ENCODE measurements around the gene LENEP.

LENEP gene

GRCh38 chr1:155006601-155007101 lies 13.3 kb downstream of the LENEP start:
- H3K27ac ChIP-seq: no peak overlapping the region
- no peak overlapping the region for H3K4me3 ChIP-seq (ENCODE audit: low read depth, low read length)
- H3K27me3 ChIP-seq (ENCODE audit: control insufficient read depth, insufficient read depth, low read length): no peaks in the 10 kb centered on the region
- no peak for TF ChIP-seq CTCF (IDR thresholded peaks at IDR 0.05)
- H3K36me3 ChIP-seq (ENCODE audit: control insufficient read depth, insufficient read depth, low read length): no peaks in the 10 kb centered on the region
- H2AFZ ChIP-seq: no peak overlapping the region
- no peaks in the 10 kb centered on the region for H3K9me3 ChIP-seq (ENCODE audit: control insufficient read depth, low read length)
- H3K4me1 ChIP-seq: peaks cover 10% of the 10 kb centered on the region
- H3K9ac ChIP-seq: no peak overlapping the region
- no peak overlapping the region for H3K4me2 ChIP-seq (ENCODE audit: low read length)
- H3K79me2 ChIP-seq: peaks cover 7% of the 10 kb centered on the region

GRCh38 chr1:155007251-155007828 lies 14.0 kb downstream of the LENEP start:
- TF ChIP-seq CTCF (IDR thresholded peaks at IDR 0.05): no peak
- H3K4me2 ChIP-seq (ENCODE audit: low read length): no peak overlapping the region
- H3K4me3 ChIP-seq (ENCODE audit: low read depth, low read length): no peak overlapping the region
- H3K36me3 ChIP-seq (ENCODE audit: control insufficient read depth, insufficient read depth, low read length): no peaks in the 10 kb centered on the region
- H2AFZ ChIP-seq: no peak overlapping the region
- no peaks in the 10 kb centered on the region for H3K9me3 ChIP-seq (ENCODE audit: control insufficient read depth, low read length)
- peaks cover 12% of the 10 kb centered on the region for H3K4me1 ChIP-seq
- H3K27me3 ChIP-seq (ENCODE audit: control insufficient read depth, insufficient read depth, low read length): no peaks in the 10 kb centered on the region
- peaks cover 7% of the 10 kb centered on the region for H3K79me2 ChIP-seq
- H3K27ac ChIP-seq: no peak overlapping the region
- no peak overlapping the region for H3K9ac ChIP-seq

- Histone ChIP-seq H3K79me2 (peaks cover 7% of the 10 kb centered on the region), H3K27ac (peak overlapping the region; percentile 32), H3K4me2 (ENCODE audit: low read length) (peak overlapping the region; percentile 19), H3K27me3 (ENCODE audit: control insufficient read depth, insufficient read depth, low read length) (no peaks in the 10 kb centered on the region), H3K36me3 (ENCODE audit: control insufficient read depth, insufficient read depth, low read length) (no peaks in the 10 kb centered on the region), H3K9me3 (ENCODE audit: control insufficient read depth, low read length) (no peaks in the 10 kb centered on the region), H3K9ac (no peak overlapping the region), H3K4me1 (peaks cover 16% of the 10 kb centered on the region), H3K4me3 (ENCODE audit: low read depth, low read length) (no peak overlapping the region), H2AFZ (no peak overlapping the region)
- TF ChIP-seq CTCF (IDR thresholded peaks at IDR 0.05): no peak
Measured at GRCh38 chr1:155008015-155008941, 14.9 kb downstream of the LENEP start.

- H3K4me2 ChIP-seq (ENCODE audit: low read length): no peak overlapping the region
- no peak overlapping the region for H3K27ac ChIP-seq
- H3K4me3 ChIP-seq (ENCODE audit: low read depth, low read length): no peak overlapping the region
- no peaks in the 10 kb centered on the region for H3K9me3 ChIP-seq (ENCODE audit: control insufficient read depth, low read length)
- H3K27me3 ChIP-seq (ENCODE audit: control insufficient read depth, insufficient read depth, low read length): no peaks in the 10 kb centered on the region
- H3K4me1 ChIP-seq: peaks cover 20% of the 10 kb centered on the region
- H2AFZ ChIP-seq: no peak overlapping the region
- TF ChIP-seq CTCF (IDR thresholded peaks at IDR 0.05): no peak
- H3K9ac ChIP-seq: no peak overlapping the region
- peaks cover 6% of the 10 kb centered on the region for H3K79me2 ChIP-seq
- H3K36me3 ChIP-seq (ENCODE audit: control insufficient read depth, insufficient read depth, low read length): no peaks in the 10 kb centered on the region
Measured at GRCh38 chr1:155009221-155009711, 15.9 kb downstream of the LENEP start.
